Tibial artery (tissue), 4 donors: ENCODE measurements around the gene STAT4.

Experiments used
- DNase-seq, 2 donors: peaks; one replicate each; pipeline ENCODE4 v3.0.0-alpha.2; 2019
- H3K27ac ChIP-seq, 2 donors: fragments of 200-600 bp; sonication (generic) in 1 of 2; 1 replicate in 1 of 2; 2 replicates in 1 of 2; pipeline ENCODE4 v1.5.1; 2018 to 2019; ENCODE audit warnings: mild to moderate bottlenecking in 1 of 2
- H3K27me3 ChIP-seq, 2 donors: fragments of 200-600 bp; sonication (generic) in 1 of 2; one replicate each; pipeline versions ENCODE4 v1.5.1 to v1.6.0; 2016 to 2019
- H3K36me3 ChIP-seq, 3 donors: fragments of 200-600 bp; sonication (generic) in 2 of 3; one replicate each; pipeline ENCODE4 v1.5.1; 2016 to 2019; ENCODE audit warnings: mild to moderate bottlenecking in 2 of 3
- H3K4me1 ChIP-seq, 4 donors: fragments of 200-600 bp; sonication (generic) in 2 of 4; 1 replicate in 3 of 4; 2 replicates in 1 of 4; pipeline ENCODE4 v1.5.1; 2016 to 2019
- H3K4me3 ChIP-seq, 2 donors: fragments of 200-600 bp; sonication (generic) in 1 of 2; 1 replicate in 1 of 2; 2 replicates in 1 of 2; pipeline ENCODE4 v1.5.1; 2018 to 2019; ENCODE audit warnings: mild to moderate bottlenecking in 2 of 2
- H3K9me3 ChIP-seq, 3 donors: fragments of 200-600 bp; sonication (generic) in 1 of 3; one replicate each; pipeline ENCODE4 v1.5.1; 2016 to 2019
- CTCF ChIP-seq, 2 experiments: fragments of 200-600 bp in 1 of 2; fragments of 450-650 bp in 1 of 2; IDR thresholded peaks; one replicate each; pipeline ENCODE4 v1.5.1; 2017 to 2019; ENCODE audit warnings: antibody characterized with exemption in 2 of 2, mild to moderate bottlenecking in 1 of 2, moderate library complexity in 1 of 2
- intact Hi-C: fragments of 100-400 bp; cut with DNase I; formaldehyde crosslinking; loops from one replicate; pipeline ENCODE4 v1.15.0; 2023; ENCODE audit warnings: low total_unique reads

STAT4 gene

GRCh38 chr2:191190861-191191552 is 40.2 kb upstream of the STAT4 start:
- no peak for DNase-seq
- H3K27me3 ChIP-seq: no peaks in the 10 kb centered on the region
- H3K9me3 ChIP-seq: no peaks in the 10 kb centered on the region
- intact Hi-C loops: no loop called here
- H3K4me1 ChIP-seq: no peaks in the 10 kb centered on the region
- TF ChIP-seq CTCF (IDR thresholded peaks at IDR 0.05): no peak
- H3K4me3 ChIP-seq: no peak overlapping the region
- no peaks in the 10 kb centered on the region for H3K36me3 ChIP-seq
- H3K27ac ChIP-seq: no peak overlapping the region

DNA sequence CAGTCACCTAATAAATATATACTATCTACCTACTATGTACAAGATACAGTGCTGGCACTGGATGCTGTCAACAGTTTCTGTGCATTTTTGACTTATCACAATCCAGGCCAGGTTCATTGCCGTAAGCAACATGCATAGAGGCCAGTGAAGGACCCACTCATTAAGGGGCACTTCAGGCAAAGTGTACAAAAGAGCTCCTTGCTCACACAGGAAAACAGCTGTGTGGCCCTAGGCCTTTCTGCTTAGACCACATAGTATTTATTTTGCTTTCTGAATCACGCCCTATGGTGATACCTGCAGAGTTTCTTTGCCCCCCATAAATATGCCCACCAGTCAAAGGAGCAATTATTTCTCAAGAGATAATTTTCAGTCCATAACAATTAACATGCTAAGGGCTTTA is 39.6 kb upstream of the STAT4 start:
- intact Hi-C loops: no loop called here
- no peak for TF ChIP-seq CTCF (IDR thresholded peaks at IDR 0.05)
- no peak overlapping the region for H3K4me3 ChIP-seq
- no peaks in the 10 kb centered on the region for H3K27me3 ChIP-seq
- no peak for DNase-seq
- no peaks in the 10 kb centered on the region for H3K4me1 ChIP-seq
- no peaks in the 10 kb centered on the region for H3K9me3 ChIP-seq
- no peak overlapping the region for H3K27ac ChIP-seq
- H3K36me3 ChIP-seq: no peaks in the 10 kb centered on the region

- no peaks in the 10 kb centered on the region for H3K27me3 ChIP-seq
- H3K36me3 ChIP-seq: no peaks in the 10 kb centered on the region
- H3K27ac ChIP-seq: no peak overlapping the region
- TF ChIP-seq CTCF (IDR thresholded peaks at IDR 0.05): no peak
- H3K9me3 ChIP-seq: no peaks in the 10 kb centered on the region
- intact Hi-C loops: no loop called here
- H3K4me1 ChIP-seq: no peaks in the 10 kb centered on the region
- no peak overlapping the region for H3K4me3 ChIP-seq
- DNase-seq: no peak
Observed at GRCh38 chr2:191189112-191189635, 38.4 kb upstream of the STAT4 start.

GRCh38 chr2:191188550-191189093 is 37.8 kb upstream of the STAT4 start:
- Histone ChIP-seq H3K4me1 (no peaks in the 10 kb centered on the region), H3K36me3 (no peaks in the 10 kb centered on the region), H3K9me3 (no peaks in the 10 kb centered on the region), H3K4me3 (no peak overlapping the region), H3K27me3 (no peaks in the 10 kb centered on the region), H3K27ac (no peak overlapping the region)
- TF ChIP-seq CTCF (IDR thresholded peaks at IDR 0.05): no peak
- no peak for DNase-seq
- intact Hi-C loops: no loop called here

- Histone ChIP-seq H3K27me3 (no peaks in the 10 kb centered on the region), H3K9me3 (no peaks in the 10 kb centered on the region), H3K27ac (no peak overlapping the region), H3K4me1 (no peaks in the 10 kb centered on the region), H3K4me3 (no peak overlapping the region), H3K36me3 (no peaks in the 10 kb centered on the region)
- no peak for TF ChIP-seq CTCF (IDR thresholded peaks at IDR 0.05)
- no peak for DNase-seq
- intact Hi-C loops: no loop called here
Observed at GRCh38 chr2:191187105-191187829, 36.5 kb upstream of the STAT4 start.
